Activated naive CD8-positive, alpha-beta T cell treated with anti-CD3 and anti-CD28 coated beads, Interleukin-2, amount 10 ng/mL, durations not matched to agents 7 days and 5 days (primary cell): Measurements from ENCODE around the gene GLYR1. TPM values are rescaled to one million over a fixed set of nuclear protein-coding genes. Genes with fewer than 3 reads are reported as not detected.

Source experiments
- ATAC-seq: fragments of 150-1000 bp; cut with Tn5 transposase; one replicate; pipeline ENCODE4 v1.10.0; 2021; ENCODE audit warnings: low read depth, moderate library complexity
- POLR2A ChIA-PET: fragments of 350-600 bp; sonication (Branson Sonifier 250); formaldehyde crosslinking; loops from one replicate; lab custom pipeline; 2021; ENCODE audit warnings: antibody characterized with exemption; lab: Charles Lee
- DNase-seq: peaks from one replicate; pipeline ENCODE4 v3.0.0; 2021
- H3K27ac Mint-ChIP-seq: one replicate; pipeline ENCODE4 v1.8.0; 2022; ENCODE audit warnings: mild to moderate bottlenecking, mixed read lengths
- H3K27me3 Mint-ChIP-seq: one replicate; pipeline ENCODE4 v1.8.0; 2022; ENCODE audit warnings: mild to moderate bottlenecking, moderate library complexity, mixed read lengths
- H3K36me3 Mint-ChIP-seq: one replicate; pipeline ENCODE4 v1.8.0; 2021; ENCODE audit warnings: mild to moderate bottlenecking, mixed read lengths
- H3K4me1 Mint-ChIP-seq: one replicate; pipeline ENCODE4 v1.8.0; 2021; ENCODE audit warnings: mixed read lengths
- H3K4me3 Mint-ChIP-seq: one replicate; pipeline ENCODE4 v1.8.0; 2022; ENCODE audit warnings: mild to moderate bottlenecking, moderate library complexity, mixed read lengths
- H3K9me3 Mint-ChIP-seq: one replicate; pipeline ENCODE4 v1.8.0; 2021; ENCODE audit warnings: mixed read lengths
- total RNA-seq, 2 experiments: library from RNA; stranded (reverse); gene quantifications; one replicate each; pipeline ENCODE4 v1.2.3, GENCODE V29; 2021

The GLYR1 gene
- total RNA-seq, 2 experiments from 2014 or later = 91.6 to 93.1 TPM

GRCh38 chr16:4803898-4804762, 43.0 kb downstream of the GLYR1 start:
- ATAC-seq (no peak), DNase-seq (no peak)
- H3K36me3 Mint-ChIP-seq = peaks cover 19% of the 10 kb centered on the region
- no peaks in the 10 kb centered on the region for H3K27me3 Mint-ChIP-seq
- no peaks in the 10 kb centered on the region for H3K9me3 Mint-ChIP-seq
- H3K27ac Mint-ChIP-seq = no peak overlapping the region
- POLR2A ChIA-PET = interaction anchor here (1.6 to 2.9 kb wide), 2 partner anchors 35 kb away, joined by 3 to 16 read pairs; no protein-coding TSS in a partner anchor
- H3K4me1 Mint-ChIP-seq = peaks cover 12% of the 10 kb centered on the region
- peak overlapping the region; percentile 53 for H3K4me3 Mint-ChIP-seq

DNA sequence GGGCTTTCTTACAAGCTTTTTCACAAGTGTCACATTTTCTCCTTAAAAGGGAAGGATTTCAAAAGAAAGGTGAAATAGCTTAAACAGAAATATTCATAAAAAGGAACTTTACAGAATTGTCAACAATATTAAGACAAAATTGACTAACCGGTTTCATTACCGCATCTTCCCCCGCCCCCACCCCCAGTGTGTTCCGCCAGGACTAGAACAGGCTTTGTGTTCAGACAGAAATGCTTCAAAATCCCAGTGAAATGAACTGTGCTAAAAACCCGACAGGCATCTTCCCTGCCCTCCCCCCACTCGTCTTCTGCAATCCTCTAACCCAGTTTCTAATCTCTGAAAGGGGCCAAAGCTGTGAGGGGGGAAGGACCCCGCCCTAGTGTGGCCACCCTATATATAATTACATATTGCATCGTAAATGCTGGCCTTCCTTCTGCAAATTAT, 43.7 kb downstream of the GLYR1 start:
- peaks cover 17% of the 10 kb centered on the region for H3K36me3 Mint-ChIP-seq
- ATAC-seq = no peak
- no peaks in the 10 kb centered on the region for H3K9me3 Mint-ChIP-seq
- H3K27ac Mint-ChIP-seq = no peak overlapping the region
- DNase-seq = no peak
- POLR2A ChIA-PET = interaction anchor here (0.6 to 2.9 kb wide), 6 partner anchors 35 to 232 kb away, joined by 3 to 16 read pairs (median 4); partner anchors contain the start of genes ANKS3, DNAAF8, GLYR1 and NUDT16L1
- H3K27me3 Mint-ChIP-seq = no peaks in the 10 kb centered on the region
- H3K4me3 Mint-ChIP-seq = peak overlapping the region; percentile 89
- H3K4me1 Mint-ChIP-seq = peaks cover 12% of the 10 kb centered on the region

- peaks cover 17% of the 10 kb centered on the region for H3K36me3 Mint-ChIP-seq
- POLR2A ChIA-PET = interaction anchor here (0.6 to 2.9 kb wide), 9 partner anchors 10 to 232 kb away, joined by 3 to 16 read pairs (median 4); partner anchors contain the start of genes ANKS3, DNAAF8, GLYR1 and NUDT16L1
- ATAC-seq (peak; percentile 92), DNase-seq (peak; percentile 98)
- H3K27me3 Mint-ChIP-seq = no peaks in the 10 kb centered on the region
- H3K27ac Mint-ChIP-seq = peak overlapping the region; percentile 30
- H3K9me3 Mint-ChIP-seq = no peaks in the 10 kb centered on the region
- peaks cover 12% of the 10 kb centered on the region for H3K4me1 Mint-ChIP-seq
- peak overlapping the region; percentile 89 for H3K4me3 Mint-ChIP-seq
Measured at GRCh38 chr16:4802659-4803287, 44.3 kb downstream of the GLYR1 start.

- Mint-ChIP-seq H3K4me3 (peak within 1 kb of the TSS; percentile 89), H3K27ac (peak within 1 kb of the TSS; percentile 76), H3K27me3 (no peaks in the 10 kb centered on the region), H3K4me1 (peaks cover 12% of the 10 kb centered on the region), H3K36me3 (peaks cover 11% of the 10 kb centered on the region), H3K9me3 (no peaks in the 10 kb centered on the region)
- ATAC-seq (peak; percentile 72), DNase-seq (peak; percentile 86)
- POLR2A ChIA-PET = interaction anchor here (0.6 to 2.9 kb wide), 8 partner anchors 9 to 108 kb away, joined by 3 to 16 read pairs (median 4); partner anchors contain the start of genes ANKS3, DNAAF8, GLYR1 and NUDT16L1
Measured at GRCh38 chr16:4801962-4802658, 45.0 kb downstream of the GLYR1 start, which contains the start of gene ROGDI. TSS of gene ROGDI (minus strand) at chr16:4802633. CDS start at chr16:4802571, 62 bp downstream.

GRCh38 chr16:4801051-4801961, 45.8 kb downstream of the GLYR1 start:
- POLR2A ChIA-PET = interaction anchor here (1.2 to 2.9 kb wide), 3 partner anchors 8 to 67 kb away, joined by 3 to 16 read pairs (median 12); partner anchors contain the start of genes ANKS3 and DNAAF8

DNA sequence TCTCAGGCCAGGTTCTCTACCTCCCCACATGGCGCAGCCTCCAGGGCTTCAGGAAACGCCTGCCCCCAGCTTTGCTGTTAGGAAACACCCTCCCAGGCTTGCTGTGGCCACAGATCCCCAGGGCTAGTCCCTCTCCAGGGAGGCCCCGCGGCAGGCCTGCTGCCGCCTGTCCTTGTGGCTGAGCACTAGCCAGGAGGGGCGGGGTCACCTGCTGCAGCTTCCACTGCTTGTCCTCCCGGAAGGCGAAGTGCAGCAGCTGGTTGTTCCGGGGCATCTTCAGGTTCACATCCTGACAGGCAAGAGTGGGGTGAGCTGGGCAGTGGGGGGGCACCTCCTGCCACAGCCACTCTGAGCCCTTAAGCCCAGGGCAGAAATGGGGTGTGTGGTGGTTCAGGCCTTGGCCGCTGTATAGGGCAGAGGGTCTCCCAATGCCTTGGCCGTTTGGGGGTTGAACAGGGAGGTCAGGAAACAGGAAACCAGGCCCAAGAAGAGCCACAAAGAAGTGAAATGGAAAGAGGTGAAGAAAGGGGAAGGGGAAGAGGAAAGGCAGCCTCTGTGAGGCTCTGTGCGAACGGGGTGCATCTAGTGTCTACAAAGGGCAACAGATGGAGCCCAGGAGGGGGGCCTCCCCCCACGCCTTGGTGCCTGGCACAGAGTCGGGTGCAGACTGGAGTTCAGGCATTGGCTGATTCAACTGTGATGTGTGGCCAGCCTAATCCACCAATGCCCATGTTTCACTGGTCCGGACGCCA, 46.6 kb downstream of the GLYR1 start:
- no peak for DNase-seq
- no peaks in the 10 kb centered on the region for H3K9me3 Mint-ChIP-seq
- POLR2A ChIA-PET = no interaction called here
- peak overlapping the region; percentile 66 for H3K4me3 Mint-ChIP-seq
- ATAC-seq = no peak
- H3K27ac Mint-ChIP-seq = peak overlapping the region; percentile 18
- H3K36me3 Mint-ChIP-seq = peaks cover 6% of the 10 kb centered on the region
- H3K27me3 Mint-ChIP-seq = no peaks in the 10 kb centered on the region
- peaks cover 12% of the 10 kb centered on the region for H3K4me1 Mint-ChIP-seq

More at GRCh38 chr16:4801051-4801961, 45.8 kb downstream of the GLYR1 start:
- H3K9me3 Mint-ChIP-seq = no peaks in the 10 kb centered on the region
- DNase-seq = no peak
- peak overlapping the region; percentile 76 for H3K27ac Mint-ChIP-seq
- H3K27me3 Mint-ChIP-seq = no peaks in the 10 kb centered on the region
- ATAC-seq = no peak
- peaks cover 12% of the 10 kb centered on the region for H3K4me1 Mint-ChIP-seq
- peak overlapping the region; percentile 86 for H3K4me3 Mint-ChIP-seq
- peaks cover 9% of the 10 kb centered on the region for H3K36me3 Mint-ChIP-seq

DNA sequence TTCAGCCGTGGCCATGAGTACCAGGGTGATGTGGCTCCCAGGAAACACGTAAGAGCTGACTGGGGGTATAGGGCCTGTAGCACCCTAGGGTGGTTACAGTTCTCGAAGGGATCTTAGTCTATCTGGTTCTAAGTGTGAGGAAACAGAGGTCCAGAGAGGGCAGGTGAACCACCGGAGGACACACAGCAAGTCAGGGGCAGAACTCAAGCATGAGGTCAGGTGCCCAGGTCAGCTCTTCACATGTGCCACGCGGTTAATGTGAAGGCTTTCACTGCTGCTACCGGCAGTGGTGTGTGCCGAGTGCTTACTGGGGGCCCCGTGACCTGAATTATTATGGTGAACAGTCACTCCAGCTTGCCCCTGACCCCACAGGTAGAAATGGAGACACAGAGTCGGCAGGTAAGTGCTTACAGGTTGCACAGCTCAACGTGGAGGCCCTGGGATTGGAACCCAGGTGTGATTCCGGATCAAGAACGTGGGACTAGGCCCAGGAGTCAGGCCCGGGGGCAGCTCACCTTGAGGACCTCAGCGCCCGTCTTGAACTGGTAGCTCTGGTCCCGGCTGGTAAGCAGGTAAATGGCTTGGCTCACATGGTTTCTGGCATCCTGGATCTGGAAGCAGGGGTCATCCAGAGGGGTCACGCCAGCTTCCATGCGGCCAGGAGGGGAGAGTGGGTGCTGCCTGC, 47.8 kb downstream of the GLYR1 start:
- peaks cover 12% of the 10 kb centered on the region for H3K4me1 Mint-ChIP-seq
- no peak for DNase-seq
- no peaks in the 10 kb centered on the region for H3K9me3 Mint-ChIP-seq
- no peak overlapping the region for H3K4me3 Mint-ChIP-seq
- H3K27me3 Mint-ChIP-seq = no peaks in the 10 kb centered on the region
- H3K27ac Mint-ChIP-seq = peak overlapping the region; percentile 42
- POLR2A ChIA-PET = no interaction called here
- H3K36me3 Mint-ChIP-seq = no peaks in the 10 kb centered on the region
- no peak for ATAC-seq

DNA sequence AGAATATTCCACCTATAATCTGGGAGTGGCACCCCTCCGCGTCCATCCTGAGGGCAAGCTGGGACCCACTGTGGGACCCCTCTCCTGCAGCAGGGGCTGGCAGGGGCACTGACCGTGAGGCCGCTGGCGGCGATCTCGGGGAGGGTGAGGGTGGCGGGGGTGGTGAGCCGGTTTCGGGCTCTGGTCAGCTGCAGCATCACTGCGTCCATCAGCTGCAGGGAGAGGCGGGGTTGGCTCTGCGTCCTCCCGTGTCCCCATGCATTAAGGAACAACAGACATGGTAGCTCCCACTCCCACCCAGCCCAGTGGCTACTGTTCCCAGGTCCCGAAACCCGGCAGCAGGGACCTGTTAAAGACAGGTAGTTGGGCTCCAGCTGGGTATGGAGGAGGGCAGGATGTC, 48.6 kb downstream of the GLYR1 start:
- POLR2A ChIA-PET = no interaction called here
- no peaks in the 10 kb centered on the region for H3K27me3 Mint-ChIP-seq

GRCh38 chr16:4797805-4798252, 49.3 kb downstream of the GLYR1 start:
- POLR2A ChIA-PET = no interaction called here
- Mint-ChIP-seq H3K4me1 (peaks cover 5% of the 10 kb centered on the region), H3K36me3 (no peaks in the 10 kb centered on the region), H3K9me3 (no peaks in the 10 kb centered on the region), H3K4me3 (no peak overlapping the region), H3K27ac (no peak overlapping the region), H3K27me3 (no peaks in the 10 kb centered on the region)
- no peak for ATAC-seq
- no peak for DNase-seq

More for the DNA sequence above, 48.6 kb downstream of the GLYR1 start:
- Mint-ChIP-seq H3K36me3 (no peaks in the 10 kb centered on the region), H3K9me3 (no peaks in the 10 kb centered on the region), H3K4me1 (peaks cover 9% of the 10 kb centered on the region), H3K27ac (no peak overlapping the region), H3K4me3 (no peak overlapping the region)
- ATAC-seq (no peak), DNase-seq (no peak)

- DNase-seq (no peak), ATAC-seq (no peak)
- H3K27me3 Mint-ChIP-seq = no peaks in the 10 kb centered on the region
- no peaks in the 10 kb centered on the region for H3K36me3 Mint-ChIP-seq
- H3K9me3 Mint-ChIP-seq = no peaks in the 10 kb centered on the region
- POLR2A ChIA-PET = interaction anchor here (0.8 kb wide), 1 partner anchor 12 kb away, joined by 4 read pairs; no protein-coding TSS in a partner anchor
- H3K4me1 Mint-ChIP-seq = peaks cover 5% of the 10 kb centered on the region
- H3K27ac Mint-ChIP-seq = no peak overlapping the region
- H3K4me3 Mint-ChIP-seq = no peak overlapping the region
Measured at GRCh38 chr16:4796982-4797804, 49.9 kb downstream of the GLYR1 start.
